Aorta (tissue), 5 donors: Measurements from ENCODE around the gene ELL. TPM values are rescaled to one million over a fixed set of nuclear protein-coding genes. Genes with fewer than 3 reads are reported as not detected.

ENCODE experiments used
- ATAC-seq: fragments of 200-7000 bp; cut with Tn5 transposase; one replicate; pipeline ENCODE4 v1.9.1; 2022; ENCODE audit warnings: moderate library complexity; ENCODE audit not compliant: low FRiP score
- DNase-seq, 2 donors: peaks; one replicate each; pipeline ENCODE4 v3.0.0-alpha.2; 2020
- H3K27ac ChIP-seq, 2 donors: one replicate each; pipeline ENCODE4 v1.5.1; 2013; ENCODE audit warnings: low read length in 2 of 2, mild to moderate bottlenecking in 2 of 2, moderate library complexity in 2 of 2, control low read depth in 1 of 2, inconsistent platforms in 1 of 2, low read depth in 1 of 2
- H3K27me3 ChIP-seq, 2 donors: one replicate each; pipeline ENCODE4 v1.6.1; 2013; ENCODE audit warnings: control low read depth in 1 of 2, low read length in 1 of 2, mild to moderate bottlenecking in 1 of 2, moderate library complexity in 1 of 2; ENCODE audit not compliant: insufficient read depth in 2 of 2, control insufficient read depth in 1 of 2
- H3K36me3 ChIP-seq, 2 donors: one replicate each; pipeline ENCODE4 v1.6.1; 2013; ENCODE audit warnings: control low read depth in 1 of 2, low read length in 1 of 2, mild to moderate bottlenecking in 1 of 2; ENCODE audit not compliant: insufficient read depth in 2 of 2, control insufficient read depth in 1 of 2
- H3K4me1 ChIP-seq, 2 donors: one replicate each; pipeline ENCODE4 v1.6.1; 2013; ENCODE audit warnings: low read length in 2 of 2, control low read depth in 1 of 2, mild to moderate bottlenecking in 1 of 2, moderate library complexity in 1 of 2; ENCODE audit not compliant: insufficient read depth in 2 of 2, control insufficient read depth in 1 of 2
- H3K4me3 ChIP-seq, 2 donors: one replicate each; pipeline ENCODE4 v1.5.1; 2013; ENCODE audit warnings: low read length in 2 of 2, control low read depth in 1 of 2, mild to moderate bottlenecking in 1 of 2
- H3K9me3 ChIP-seq: one replicate; pipeline ENCODE4 v1.6.1; 2013; ENCODE audit warnings: mild to moderate bottlenecking, low read length; ENCODE audit not compliant: control insufficient read depth
- WGBS, 2 donors: extraction: QIAGEN DNeasy Blood & Tissue Kit; methylation state at CpG; one replicate each; pipeline ENCODE4 v1.1.7; 2013; 5-methylcytosine and 5-hydroxymethylcytosine counted together
- intact Hi-C, 2 donors: fragments of 100-400 bp; cut with DNase I; formaldehyde crosslinking; loops; one replicate each; pipeline versions ENCODE4 v1.14.2 to v1.15.0; 2022
- polyA plus RNA-seq, 2 donors: library from polyadenylated mRNA; stranded (reverse); fragments of 200-250 nt; gene quantifications; one replicate each; pipeline ENCODE4 v1.2.3, GENCODE V29; 2013
- total RNA-seq, 2 donors: library from RNA; stranded (reverse); fragmentation: NEBNext Ultra II Directional; extraction: Animal tissue kit (Norgen Biotek cat#: 25700); gene quantifications; one replicate each; pipeline ENCODE4 v1.2.1, GENCODE V29; 2021
- donor health status: healthy with polysubstance abuse.
- donor health status: Bipolar disorder and iron deficiency.
- donor health status: DM: no; HTN: no; CAD: no.
- donor health status: DM: no; HTN: no; CAD: no.
- donor health status: DM: yes; HTN: yes; CAD: no.

The ELL gene
- total and polyA plus RNA-seq, 4 donors: 7.3 to 37.9 (median 21.5) TPM

- Histone ChIP-seq H3K36me3 (no peaks in the 10 kb centered on the region), H3K4me3 (no peak overlapping the region), H3K27me3 (no peaks in the 10 kb centered on the region), H3K9me3 (no peaks in the 10 kb centered on the region), H3K4me1 (no peaks in the 10 kb centered on the region), H3K27ac (no peak overlapping the region)
- intact Hi-C loops: no loop called here
- DNase-seq: peak in 1 of 2 donors; percentile 57
- ATAC-seq: no peak
- WGBS, 2 donors: 84 to 87% methylated on average over 21 of the region's 21 CpGs
Measured at GRCh38 chr19:18430417-18431144, 91.3 kb downstream of the ELL start.

- no peak for ATAC-seq
- WGBS, 2 donors: 57 to 61% methylated on average over 12 to 13 of the region's 13 CpGs
- no peaks in the 10 kb centered on the region for H3K4me1 ChIP-seq
- H3K36me3 ChIP-seq: no peaks in the 10 kb centered on the region
- intact Hi-C loops: no loop called here
- no peak overlapping the region for H3K4me3 ChIP-seq
- no peaks in the 10 kb centered on the region for H3K27me3 ChIP-seq
- H3K9me3 ChIP-seq: no peaks in the 10 kb centered on the region
- H3K27ac ChIP-seq: no peak overlapping the region
- peak in 1 of 2 donors; percentile 52 for DNase-seq
Measured at GRCh38 chr19:18429717-18430416, 92.0 kb downstream of the ELL start.

- intact Hi-C loops: no loop called here
- Histone ChIP-seq H3K27ac (peak overlapping the region in 1 of 2 donors; percentile 4), H3K36me3 (no peaks in the 10 kb centered on the region), H3K27me3 (no peaks in the 10 kb centered on the region), H3K4me1 (no peaks in the 10 kb centered on the region), H3K9me3 (no peaks in the 10 kb centered on the region), H3K4me3 (no peak overlapping the region)
- ATAC-seq: peak; percentile 61
- DNase-seq: peak; percentile 87 to 94
- WGBS, 2 donors: 7 to 8% methylated on average over 62 to 77 of the region's 77 CpGs
Measured at GRCh38 chr19:18428787-18429674, 92.8 kb downstream of the ELL start.

- Histone ChIP-seq H3K27me3 (no peaks in the 10 kb centered on the region), H3K4me1 (no peaks in the 10 kb centered on the region), H3K4me3 (no peak overlapping the region), H3K27ac (no peak overlapping the region), H3K9me3 (no peaks in the 10 kb centered on the region), H3K36me3 (no peaks in the 10 kb centered on the region)
- ATAC-seq (no peak), DNase-seq (no peak)
- WGBS, 2 donors: 77 to 80% methylated on average over 17 of the region's 17 CpGs
- intact Hi-C loops: no loop called here
Measured at GRCh38 chr19:18428173-18428786, 93.6 kb downstream of the ELL start.

GRCh38 chr19:18427743-18428113, 94.1 kb downstream of the ELL start:
- no peak for DNase-seq
- Histone ChIP-seq H3K36me3 (no peaks in the 10 kb centered on the region), H3K27me3 (no peaks in the 10 kb centered on the region), H3K27ac (no peak overlapping the region), H3K4me3 (no peak overlapping the region), H3K4me1 (no peaks in the 10 kb centered on the region), H3K9me3 (no peaks in the 10 kb centered on the region)
- 88 to 90% methylated on average over 11 to 12 of the region's 12 CpGs for WGBS, 2 donors
- intact Hi-C loops: no loop called here
- no peak for ATAC-seq

GRCh38 chr19:18427080-18427742, 94.7 kb downstream of the ELL start:
- H3K9me3 ChIP-seq: no peaks in the 10 kb centered on the region
- intact Hi-C loops: no loop called here
- no peaks in the 10 kb centered on the region for H3K4me1 ChIP-seq
- H3K27me3 ChIP-seq: no peaks in the 10 kb centered on the region
- no peak overlapping the region for H3K4me3 ChIP-seq
- ATAC-seq (no peak), DNase-seq (no peak)
- no peak overlapping the region for H3K27ac ChIP-seq
- 67 to 68% methylated on average over 13 to 16 of the region's 16 CpGs for WGBS, 2 donors
- H3K36me3 ChIP-seq: no peaks in the 10 kb centered on the region

GRCh38 chr19:18426416-18426767, 95.5 kb downstream of the ELL start:
- 42 to 46% methylated on average over 8 of the region's 8 CpGs for WGBS, 2 donors
- H3K4me3 ChIP-seq: no peak overlapping the region
- no peaks in the 10 kb centered on the region for H3K36me3 ChIP-seq
- ATAC-seq (no peak), DNase-seq (no peak)
- H3K4me1 ChIP-seq: no peaks in the 10 kb centered on the region
- peak overlapping the region in 1 of 2 donors; percentile 37 for H3K27ac ChIP-seq
- no peaks in the 10 kb centered on the region for H3K9me3 ChIP-seq
- H3K27me3 ChIP-seq: no peaks in the 10 kb centered on the region
- intact Hi-C loops: no loop called here
